OCI-LY1 (cell line): ENCODE data around the gene KMT5C.

Experiments used
- H2AFZ ChIP-seq: fragments of 200-600 bp; sonication (generic), shearing (Covaris generic); 2 replicates; pipeline ENCODE4 v1.6.0; 2014; ENCODE audit warnings: antibody characterized with exemption, mild to moderate bottlenecking, low read length
- H3F3A ChIP-seq: fragments of 200-600 bp; sonication (generic), shearing (Covaris generic); 2 replicates; pipeline ENCODE4 v1.6.0; 2014; ENCODE audit warnings: mild to moderate bottlenecking, antibody characterized with exemption, low read length, moderate library complexity; ENCODE audit not compliant: insufficient read depth
- H3K27ac ChIP-seq: fragments of 200-600 bp; sonication (generic); 2 replicates; pipeline ENCODE4 v1.5.1; 2014; ENCODE audit warnings: low read length, mixed run types, mild to moderate bottlenecking, low read depth; ENCODE audit not compliant: poor library complexity, severe bottlenecking
- H3K27me3 ChIP-seq: fragments of 200-600 bp; sonication (generic); 2 replicates; pipeline ENCODE4 v1.6.0; 2014; ENCODE audit warnings: antibody characterized with exemption, mild to moderate bottlenecking, low read length, moderate library complexity; ENCODE audit not compliant: insufficient read depth
- H3K36me3 ChIP-seq: fragments of 200-600 bp; sonication (generic); 2 replicates; pipeline ENCODE4 v1.6.1; 2014; ENCODE audit warnings: mild to moderate bottlenecking, antibody characterized with exemption, low read length, moderate library complexity, mixed read lengths; ENCODE audit not compliant: insufficient read depth
- H3K4me1 ChIP-seq: fragments of 200-600 bp; sonication (generic); 2 replicates; pipeline ENCODE4 v1.5.1; 2014; ENCODE audit warnings: mild to moderate bottlenecking, low read length, moderate library complexity; ENCODE audit not compliant: insufficient read depth, severe bottlenecking
- H3K4me2 ChIP-seq: fragments of 200-600 bp; sonication (generic), shearing (Covaris generic); 2 replicates; pipeline ENCODE4 v1.6.1; 2014; ENCODE audit warnings: low read length
- H3K4me3 ChIP-seq: fragments of 200-600 bp; sonication (generic); 2 replicates; pipeline ENCODE4 v1.5.1; 2014; ENCODE audit warnings: low read length, low read depth, mild to moderate bottlenecking, mixed read lengths; ENCODE audit not compliant: poor library complexity, severe bottlenecking
- H3K79me2 ChIP-seq: fragments of 200-600 bp; shearing (Covaris generic); 2 replicates; pipeline ENCODE4 v1.6.1; 2016; ENCODE audit warnings: mixed run types, low read length, mixed read lengths; ENCODE audit not compliant: insufficient read depth
- H3K9ac ChIP-seq: fragments of 200-600 bp; sonication (generic), shearing (Covaris generic); 2 replicates; pipeline ENCODE4 v1.6.1; 2014; ENCODE audit warnings: mild to moderate bottlenecking, low read length, mixed read lengths
- H3K9me2 ChIP-seq: fragments of 200-600 bp; sonication (generic), shearing (Covaris generic); 2 replicates; pipeline ENCODE4 v1.6.1; 2014; ENCODE audit warnings: low read depth, mild to moderate bottlenecking, low read length, mixed read lengths
- H3K9me3 ChIP-seq: fragments of 200-600 bp; shearing (Covaris generic); 2 replicates; pipeline ENCODE4 v1.6.1; 2014; ENCODE audit warnings: low read length, mixed read lengths
- H4K20me1 ChIP-seq: fragments of 200-600 bp; sonication (generic), shearing (Covaris generic); 2 replicates; pipeline ENCODE4 v1.6.0; 2016; ENCODE audit warnings: mild to moderate bottlenecking, low read length; ENCODE audit not compliant: insufficient read depth
- CTCF ChIP-seq: fragments of 200-600 bp; sonication (generic), shearing (Covaris generic); IDR thresholded peaks from 2 replicates; pipeline ENCODE4 v1.5.1; 2017; ENCODE audit warnings: mild to moderate bottlenecking, antibody characterized with exemption, low read length, moderate library complexity, mixed read lengths
- EZH2 ChIP-seq: fragments of 200-600 bp; sonication (generic), shearing (Covaris generic); IDR thresholded peaks from 2 replicates; pipeline ENCODE4 v1.8.0; 2017; ENCODE audit warnings: borderline replicate concordance, mixed run types, mild to moderate bottlenecking, antibody characterized with exemption, low read length, moderate library complexity, mixed read lengths

KMT5C gene

GRCh38 chr19:55353356-55353802 is 13.7 kb downstream of the KMT5C start:
- H3K9me3 ChIP-seq = no peaks in the 10 kb centered on the region
- TF ChIP-seq EZH2 (no peak), CTCF (no peak)
- no peaks in the 10 kb centered on the region for H4K20me1 ChIP-seq
- H3K79me2 ChIP-seq = no peaks in the 10 kb centered on the region
- peak overlapping the region; percentile 55 for H3K4me3 ChIP-seq
- H3K4me2 ChIP-seq = peak overlapping the region; percentile 67
- no peaks in the 10 kb centered on the region for H3K36me3 ChIP-seq
- peaks cover 7% of the 10 kb centered on the region for H3K4me1 ChIP-seq
- H3K27me3 ChIP-seq = peaks cover 7% of the 10 kb centered on the region
- H3K9me2 ChIP-seq = no peaks in the 10 kb centered on the region
- H3K9ac ChIP-seq = 0 out of 2 replicates have a peak overlapping the region, but pooled peaks have one; percentile 3
- no peak overlapping the region for H2AFZ ChIP-seq
- no peaks in the 10 kb centered on the region for H3F3A ChIP-seq
- no peak overlapping the region for H3K27ac ChIP-seq

GRCh38 chr19:55353803-55354697 is 14.4 kb downstream of the KMT5C start:
- Histone ChIP-seq H3K9me3 (no peaks in the 10 kb centered on the region), H3K27me3 (peaks cover 7% of the 10 kb centered on the region), H3K79me2 (no peaks in the 10 kb centered on the region), H3F3A (no peaks in the 10 kb centered on the region), H2AFZ (no peak overlapping the region), H3K9ac (0 out of 2 replicates have a peak overlapping the region, but pooled peaks have one; percentile 3), H3K27ac (no peak overlapping the region), H3K4me2 (peak overlapping the region; percentile 67), H3K36me3 (no peaks in the 10 kb centered on the region), H3K4me3 (peak overlapping the region; percentile 55), H4K20me1 (no peaks in the 10 kb centered on the region), H3K4me1 (peaks cover 7% of the 10 kb centered on the region), H3K9me2 (no peaks in the 10 kb centered on the region)
- TF ChIP-seq CTCF (no peak), EZH2 (no peak)

- H3K4me3 ChIP-seq = peak within 1 kb of the TSS; percentile 55
- H3K79me2 ChIP-seq = no peaks in the 10 kb centered on the region
- no peak within 1 kb of the TSS for H3K27ac ChIP-seq
- no peaks in the 10 kb centered on the region for H3K36me3 ChIP-seq
- H3K9ac ChIP-seq = 0 out of 2 replicates have a peak within 1 kb of the TSS, but pooled peaks have one; percentile 3
- no peaks in the 10 kb centered on the region for H3F3A ChIP-seq
- peak within 1 kb of the TSS; percentile 67 for H3K4me2 ChIP-seq
- H2AFZ ChIP-seq = no peak within 1 kb of the TSS
- H3K9me2 ChIP-seq = no peaks in the 10 kb centered on the region
- peaks cover 7% of the 10 kb centered on the region for H3K27me3 ChIP-seq
- H4K20me1 ChIP-seq = no peaks in the 10 kb centered on the region
- H3K9me3 ChIP-seq = no peaks in the 10 kb centered on the region
- no peak for TF ChIP-seq EZH2
- no peak for TF ChIP-seq CTCF
- peaks cover 7% of the 10 kb centered on the region for H3K4me1 ChIP-seq
Measured at GRCh38 chr19:55354698-55355212, 15.1 kb downstream of the KMT5C start, which contains the start of gene COX6B2. Gene COX6B2, minus strand, starts transcription at chr19:55354719. Its CDS starts 198 bp downstream, at chr19:55354521.
